SH-SY5Y (cell line): ENCODE measurements around the gene LIG3.

Experiments used
- GATA2 ChIP-seq: IDR thresholded peaks from 2 replicates; pipeline ENCODE4 v1.6.1; 2011; ENCODE audit warnings: mild to moderate bottlenecking, low read depth, low read length
- GATA3 ChIP-seq: IDR thresholded peaks from 2 replicates; pipeline ENCODE4 v1.6.1; 2011; ENCODE audit warnings: low read depth, mild to moderate bottlenecking, low read length, moderate library complexity

DNA sequence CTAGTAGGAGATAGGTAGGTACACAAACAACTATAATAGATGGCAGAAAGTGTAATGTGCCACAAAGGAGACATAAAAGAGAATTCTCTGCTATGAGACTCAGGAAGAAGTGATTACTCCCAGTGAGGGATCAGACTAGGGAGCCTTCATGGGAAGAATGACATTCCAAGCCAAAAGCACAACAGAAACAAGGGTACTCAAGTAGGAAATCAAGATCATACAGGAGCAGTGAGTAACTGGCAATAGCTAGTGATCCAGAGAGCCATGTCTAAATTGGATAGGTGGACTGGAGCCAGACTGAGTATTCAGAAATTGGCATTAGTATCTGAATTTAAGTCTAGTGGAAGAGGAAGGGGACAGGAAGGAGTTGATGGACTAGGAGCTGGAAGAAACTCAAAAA lies 72.5 kb downstream of the LIG3 start:
- no peak for TF ChIP-seq GATA2
- no peak for TF ChIP-seq GATA3
